ENCODE results near the gene PALM. TPM values are rescaled to one million over a fixed set of nuclear protein-coding genes. Genes with fewer than 3 reads are reported as not detected.
A peak's percentile ranks its signal among the peaks of the same experiment; 100 is the strongest.

PALM gene
- total and polyA plus RNA-seq, 9 of the 15 experiments (the other 6 are each of a cell fraction or from before 2014, with no cell fraction given) = 0.04 to 6.6 (median 1.7) TPM

- FAIRE-seq (no peak), DNase-seq (ENCODE audit: extremely low read depth in 1 of 4, low spot score in 3 of 4) (peak in 1 of 4 experiments; percentile 23), ATAC-seq (no peak)
- TSS peak; percentile 59 for BruUV-seq (replicated peaks)
- Histone ChIP-seq H3K36me3 (ENCODE audit: control insufficient read depth, insufficient read depth, low read length) (no peaks in the 10 kb centered on the region), H3K4me1 (replicated peaks in 1 of 2; ENCODE audit: control insufficient read depth in 2 of 2, insufficient read depth in 2 of 2, low read length in 2 of 2) (peaks cover 42 to 68% of the 10 kb centered on the region in 2 experiments), H3K27ac (ENCODE audit: extremely low read depth, low read depth, low read length) (peak overlapping the region; percentile 79), H4K20me1 (replicated peaks; ENCODE audit: control insufficient read depth, insufficient read depth, low read length) (no peaks in the 10 kb centered on the region), H3K4me3 (no peak overlapping the region), H3K9me1 (ENCODE audit: control insufficient read depth, insufficient read depth, low read length) (no peaks in the 10 kb centered on the region), H3K79me2 (ENCODE audit: control insufficient read depth, insufficient read depth, low read length) (peaks cover 7% of the 10 kb centered on the region; the same call in 1 of the 3 replicates), H3K4me2 (ENCODE audit: insufficient read depth, low read length) (peak overlapping the region; percentile 62), H3K9ac (ENCODE audit: insufficient read depth in 1 of 2, low read depth in 2 of 2, low read length in 2 of 2) (peak overlapping the region; percentile 69 to 82), H3K9me3 (replicated peaks; ENCODE audit: control insufficient read depth, insufficient read depth, low read depth, low read length) (peaks cover under 1% of the 10 kb centered on the region; the same call in 1 of the 2 replicates), H2AFZ (ENCODE audit: low read depth, low read length) (peak overlapping the region; percentile 85), H3K27me3 (ENCODE audit: control insufficient read depth in 2 of 2, insufficient read depth in 2 of 2, low read length in 2 of 2) (no peaks in the 10 kb centered on the region)
- ChIA-PET POLR2A (interaction anchor here (1.0 kb wide), 2 partner anchors 25 to 87 kb away, joined by 3 to 4 read pairs; no protein-coding TSS in a partner anchor), CTCF (ENCODE audit: low intra/inter-chr PET ratio) (no interaction called here)
- in situ Hi-C loops (cut with MboI) (no loop called here), intact Hi-C loops (cut with micrococcal nuclease) (no loop called here)
- TF ChIP-seq PTRF (tag; IDR thresholded peaks at IDR 0.05) (no peak), GTF3C2 (IDR thresholded peaks at IDR 0.05; ENCODE audit: borderline replicate concordance, extremely low read depth, insufficient read length) (no peak), ZNF584 (CRISPR knock-in tag; IDR thresholded peaks at IDR 0.05; ENCODE audit: low read depth) (0 out of 2 replicates have a peak, but pooled peaks have one; percentile 55), AFF4 (CRISPR knock-in tag; IDR thresholded peaks at IDR 0.05) (no peak), RAD21 (CRISPR knock-in tag; conservative IDR thresholded peaks at IDR 0.05 in 1 of 2, IDR thresholded peaks at IDR 0.05 in 1 of 2) (no peak), POLR3G (IDR thresholded peaks at IDR 0.05; ENCODE audit: extremely low read depth, insufficient read length, insufficient replicate concordance) (no peak), NCOA6 (IDR thresholded peaks at IDR 0.05) (no peak)
- 63% methylated on average over 9 of the region's 11 CpGs for WGBS (ENCODE audit: insufficient coverage, low coverage, missing lambda C conversion rate)
These were observed 79.9 kb downstream of the PALM start for GRCh38 chr19:788686-788982.

All from K562 (cell line).